ENCODE data around the gene DCC. TPM values are rescaled to one million over a fixed set of nuclear protein-coding genes. Genes with fewer than 3 reads are reported as not detected.

The DCC gene
- total RNA-seq, 2 donors from 2014 or later = 0.33 TPM; not detected in 1

DNA sequence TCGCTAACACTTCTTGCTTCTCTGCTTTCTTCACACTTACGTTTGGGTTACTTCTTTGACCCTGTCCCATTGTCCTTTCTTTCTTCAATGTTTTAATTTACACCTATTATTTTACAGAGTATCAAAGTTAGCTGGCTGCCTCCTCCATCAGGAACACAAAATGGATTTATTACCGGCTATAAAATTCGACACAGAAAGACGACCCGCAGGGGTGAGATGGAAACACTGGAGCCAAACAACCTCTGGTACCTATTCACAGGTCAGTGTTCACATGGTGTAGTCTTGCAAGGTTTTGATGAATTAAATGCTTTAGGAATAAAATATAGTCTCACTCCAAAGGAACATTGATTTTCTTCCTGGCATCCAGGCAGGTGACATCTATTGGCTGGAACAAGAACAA, 965.5 kb downstream of the DCC start:
- ATAC-seq (no peak), DNase-seq (no peak)
- H3K9me3 ChIP-seq = peaks cover 0 to under 1% (median 0%) of the 10 kb centered on the region in 3 donors
- intact Hi-C loops (cut with DNase I) = no loop called here
- no peak overlapping the region for H3K4me3 ChIP-seq
- H3K4me1 ChIP-seq = no peaks in the 10 kb centered on the region
- H3K27me3 ChIP-seq = no peaks in the 10 kb centered on the region
- TF ChIP-seq, protein P1, sequence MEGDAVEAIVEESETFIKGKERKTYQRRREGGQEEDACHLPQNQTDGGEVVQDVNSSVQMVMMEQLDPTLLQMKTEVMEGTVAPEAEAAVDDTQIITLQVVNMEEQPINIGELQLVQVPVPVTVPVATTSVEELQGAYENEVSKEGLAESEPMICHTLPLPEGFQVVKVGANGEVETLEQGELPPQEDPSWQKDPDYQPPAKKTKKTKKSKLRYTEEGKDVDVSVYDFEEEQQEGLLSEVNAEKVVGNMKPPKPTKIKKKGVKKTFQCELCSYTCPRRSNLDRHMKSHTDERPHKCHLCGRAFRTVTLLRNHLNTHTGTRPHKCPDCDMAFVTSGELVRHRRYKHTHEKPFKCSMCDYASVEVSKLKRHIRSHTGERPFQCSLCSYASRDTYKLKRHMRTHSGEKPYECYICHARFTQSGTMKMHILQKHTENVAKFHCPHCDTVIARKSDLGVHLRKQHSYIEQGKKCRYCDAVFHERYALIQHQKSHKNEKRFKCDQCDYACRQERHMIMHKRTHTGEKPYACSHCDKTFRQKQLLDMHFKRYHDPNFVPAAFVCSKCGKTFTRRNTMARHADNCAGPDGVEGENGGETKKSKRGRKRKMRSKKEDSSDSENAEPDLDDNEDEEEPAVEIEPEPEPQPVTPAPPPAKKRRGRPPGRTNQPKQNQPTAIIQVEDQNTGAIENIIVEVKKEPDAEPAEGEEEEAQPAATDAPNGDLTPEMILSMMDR (IDR thresholded peaks at IDR 0.05) = no peak
- no peak for TF ChIP-seq POLR2A (IDR thresholded peaks at IDR 0.05)
- H3K36me3 ChIP-seq (replicated peaks in 1 of 2; ENCODE audit: insufficient read depth in 1 of 2, low read depth in 2 of 2) = no peaks in the 10 kb centered on the region
- H3K27ac ChIP-seq = no peak overlapping the region
- WGBS, 2 donors = 65 to 75% methylated on average over 6 of the region's 6 CpGs

DNA sequence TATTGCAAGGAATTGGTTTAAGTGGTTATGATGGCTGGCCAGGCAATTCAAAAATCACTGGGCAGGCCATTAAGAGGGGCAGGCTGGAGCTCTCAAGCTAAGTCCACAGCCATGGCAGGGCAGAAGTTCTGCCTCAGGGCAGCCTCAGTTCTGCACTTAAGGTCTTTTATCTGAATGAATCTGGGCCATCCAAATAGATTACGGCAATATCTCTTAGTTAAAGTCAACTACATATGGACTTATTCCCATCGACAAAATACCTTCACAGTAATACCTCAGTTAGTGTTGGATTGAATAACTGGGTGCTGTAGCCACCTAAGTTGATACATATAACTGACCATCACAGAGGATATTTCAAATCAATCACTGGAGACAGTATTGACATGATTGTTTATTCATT, 979.6 kb downstream of the DCC start:
- Histone ChIP-seq H3K9me3 (no peaks in the 10 kb centered on the region), H3K4me1 (no peaks in the 10 kb centered on the region), H3K36me3 (replicated peaks in 1 of 2; ENCODE audit: insufficient read depth in 1 of 2, low read depth in 2 of 2) (no peaks in the 10 kb centered on the region), H3K27ac (no peak overlapping the region), H3K4me3 (no peak overlapping the region), H3K27me3 (no peaks in the 10 kb centered on the region)
- intact Hi-C loops (cut with DNase I) = no loop called here
- DNase-seq = no peak
- TF ChIP-seq, protein P1 (IDR thresholded peaks at IDR 0.05) = no peak
- no peak for TF ChIP-seq POLR2A (IDR thresholded peaks at IDR 0.05)
- WGBS, 2 donors = 66 to 71% methylated on average over 2 of the region's 2 CpGs
- no peak for ATAC-seq

DNA sequence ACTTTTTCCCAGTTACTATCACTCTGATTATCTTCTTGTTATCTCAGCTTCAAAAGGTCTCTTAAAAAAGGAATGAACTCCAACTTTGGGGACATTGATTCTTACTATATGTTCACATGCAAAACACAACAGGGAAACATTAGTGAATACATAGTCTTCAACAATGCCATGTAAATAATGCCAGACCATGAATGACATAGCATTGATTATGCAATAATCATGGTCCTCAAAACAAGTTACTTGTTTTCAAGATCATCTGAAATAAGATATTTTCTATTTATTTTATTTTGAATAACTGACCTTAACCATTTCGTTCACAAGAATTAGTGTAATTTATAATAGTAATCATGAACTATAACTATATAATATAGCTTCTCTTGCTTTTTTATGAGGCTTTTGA, 982.2 kb downstream of the DCC start:
- DNase-seq (no peak), ATAC-seq (no peak)
- Histone ChIP-seq H3K36me3 (replicated peaks in 1 of 2; ENCODE audit: insufficient read depth in 1 of 2, low read depth in 2 of 2) (no peaks in the 10 kb centered on the region), H3K9me3 (no peaks in the 10 kb centered on the region), H3K4me3 (no peak overlapping the region), H3K27me3 (no peaks in the 10 kb centered on the region), H3K27ac (no peak overlapping the region), H3K4me1 (no peaks in the 10 kb centered on the region)
- WGBS, 2 donors = 38 to 47% methylated on average over 1 of the region's 1 CpG
- TF ChIP-seq, protein P1 (IDR thresholded peaks at IDR 0.05) = no peak
- no peak for TF ChIP-seq POLR2A (IDR thresholded peaks at IDR 0.05)
- intact Hi-C loops (cut with DNase I) = no loop called here

DNA sequence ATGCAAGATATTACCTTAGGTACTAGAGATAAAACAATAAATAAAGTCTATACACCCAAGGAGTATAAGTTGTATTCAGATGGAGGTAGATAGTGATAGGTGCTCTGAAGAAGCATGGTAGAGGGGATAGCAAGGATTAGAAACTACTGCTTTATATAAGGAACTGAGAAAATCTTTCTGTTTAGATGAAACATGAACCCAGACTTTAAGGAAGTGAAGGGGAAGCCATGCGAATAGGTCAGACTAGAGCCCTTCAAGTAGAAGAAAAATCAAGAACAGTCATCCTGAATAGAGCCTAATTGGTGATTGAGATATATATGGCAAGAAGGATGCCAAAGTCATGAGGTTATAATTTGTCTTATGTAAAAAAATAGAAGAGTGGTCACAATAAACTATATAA, 984.4 kb downstream of the DCC start:
- no peaks in the 10 kb centered on the region for H3K4me1 ChIP-seq
- no peak overlapping the region for H3K27ac ChIP-seq
- TF ChIP-seq, protein P1 (IDR thresholded peaks at IDR 0.05) = no peak
- TF ChIP-seq POLR2A (IDR thresholded peaks at IDR 0.05) = no peak
- H3K9me3 ChIP-seq = no peaks in the 10 kb centered on the region
- no peak for ATAC-seq
- no peak overlapping the region for H3K4me3 ChIP-seq
- 44 to 50% methylated on average over 1 of the region's 1 CpG for WGBS, 2 donors
- no peaks in the 10 kb centered on the region for H3K27me3 ChIP-seq
- no peak for DNase-seq
- intact Hi-C loops (cut with DNase I) = no loop called here
- no peaks in the 10 kb centered on the region for H3K36me3 ChIP-seq (replicated peaks in 1 of 2; ENCODE audit: insufficient read depth in 1 of 2, low read depth in 2 of 2)

Measured in body of pancreas (tissue), 4 donors.